Lower lobe of right lung (tissue), 2 donors: ENCODE results near the gene RGS13. TPM values are rescaled to one million over a fixed set of nuclear protein-coding genes. Genes with fewer than 3 reads are reported as not detected.

Experiments used
- ATAC-seq, 2 donors: fragments of 200-7000 bp; cut with Tn5 transposase; one replicate each; pipeline ENCODE4 v1.9.1; 2020 to 2022; ENCODE audit warnings: mild to moderate bottlenecking in 2 of 2, moderate library complexity in 2 of 2
- DNase-seq: peaks from one replicate; pipeline ENCODE4 v3.0.0-alpha.2; 2020
- H3K27ac ChIP-seq: fragments of 200-600 bp; one replicate; pipeline ENCODE4 v1.8.0; 2022
- H3K27me3 ChIP-seq: fragments of 200-600 bp; one replicate; pipeline ENCODE4 v1.8.0; 2022; ENCODE audit warnings: low read depth
- H3K36me3 ChIP-seq: fragments of 200-600 bp; one replicate; pipeline ENCODE4 v1.8.0; 2022; ENCODE audit warnings: mild to moderate bottlenecking
- H3K4me1 ChIP-seq: fragments of 200-600 bp; one replicate; pipeline ENCODE4 v1.8.0; 2022
- H3K4me3 ChIP-seq: fragments of 200-600 bp; one replicate; pipeline ENCODE4 v1.8.0; 2022; ENCODE audit warnings: mild to moderate bottlenecking
- H3K9me3 ChIP-seq: fragments of 200-600 bp; one replicate; pipeline ENCODE4 v1.8.0; 2022
- intact Hi-C: fragments of 100-400 bp; cut with DNase I; formaldehyde crosslinking; loops from one replicate; pipeline ENCODE4 v1.11.0; 2022
- total RNA-seq: library from RNA; stranded (reverse); fragmentation: NEBNext Ultra II Directional; extraction: Animal tissue kit (Norgen Biotek cat#: 25700); gene quantifications from one replicate; pipeline ENCODE4 v1.2.1, GENCODE V29; 2021
- TF ChIP-seq, protein P1 (sequence below): fragments of 200-600 bp; IDR thresholded peaks from one replicate; pipeline ENCODE4 v1.8.0; 2022; ENCODE audit warnings: antibody characterized with exemption, mild to moderate bottlenecking
- donor health status: DM: no; HTN: yes; CAD: no; lungs with severe emphysema.

RGS13 gene
- total RNA-seq, 1 donor from 2014 or later, result 5.0 TPM

DNA sequence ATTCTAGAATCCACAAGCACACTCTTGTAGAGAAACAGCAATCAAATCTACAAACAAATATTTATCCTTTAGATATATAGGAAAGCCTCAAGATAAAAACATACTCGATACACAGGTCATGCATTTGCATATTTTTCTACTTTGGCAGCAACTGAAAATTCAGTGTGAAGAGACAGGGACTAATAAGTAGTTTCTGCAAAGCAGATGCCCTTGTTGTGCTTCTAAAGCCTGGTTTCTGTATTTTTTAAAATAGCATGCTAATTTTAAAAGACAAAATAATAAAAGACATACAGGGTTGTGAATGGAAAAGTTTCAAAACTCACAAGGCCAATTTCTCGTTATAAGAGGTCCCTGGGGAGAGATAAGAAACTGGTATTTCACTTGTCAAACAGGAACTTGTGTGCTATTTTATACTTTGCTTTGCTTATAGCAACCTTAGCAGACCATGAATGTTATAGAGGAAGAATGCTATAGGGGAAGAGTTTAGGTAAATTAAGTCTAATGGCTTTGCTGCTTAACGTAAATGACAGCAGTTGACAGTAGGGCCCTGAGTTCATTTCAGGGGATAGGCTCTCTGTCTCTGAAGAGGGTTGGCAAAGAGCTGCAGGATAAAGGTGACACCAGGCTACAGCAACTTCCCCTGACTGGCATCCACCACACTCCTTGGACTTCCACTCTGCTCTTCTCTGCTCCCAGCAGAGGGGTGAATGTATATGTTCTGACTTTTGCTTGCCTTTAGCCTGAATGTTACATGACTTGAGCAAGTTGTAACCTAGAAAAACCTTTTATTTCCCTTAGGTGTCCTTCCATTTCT, 9.4 kb upstream of the RGS13 start:
- no peaks in the 10 kb centered on the region for H3K36me3 ChIP-seq
- no peaks in the 10 kb centered on the region for H3K4me1 ChIP-seq
- H3K27ac ChIP-seq, result no peak overlapping the region
- TF ChIP-seq, protein P1, sequence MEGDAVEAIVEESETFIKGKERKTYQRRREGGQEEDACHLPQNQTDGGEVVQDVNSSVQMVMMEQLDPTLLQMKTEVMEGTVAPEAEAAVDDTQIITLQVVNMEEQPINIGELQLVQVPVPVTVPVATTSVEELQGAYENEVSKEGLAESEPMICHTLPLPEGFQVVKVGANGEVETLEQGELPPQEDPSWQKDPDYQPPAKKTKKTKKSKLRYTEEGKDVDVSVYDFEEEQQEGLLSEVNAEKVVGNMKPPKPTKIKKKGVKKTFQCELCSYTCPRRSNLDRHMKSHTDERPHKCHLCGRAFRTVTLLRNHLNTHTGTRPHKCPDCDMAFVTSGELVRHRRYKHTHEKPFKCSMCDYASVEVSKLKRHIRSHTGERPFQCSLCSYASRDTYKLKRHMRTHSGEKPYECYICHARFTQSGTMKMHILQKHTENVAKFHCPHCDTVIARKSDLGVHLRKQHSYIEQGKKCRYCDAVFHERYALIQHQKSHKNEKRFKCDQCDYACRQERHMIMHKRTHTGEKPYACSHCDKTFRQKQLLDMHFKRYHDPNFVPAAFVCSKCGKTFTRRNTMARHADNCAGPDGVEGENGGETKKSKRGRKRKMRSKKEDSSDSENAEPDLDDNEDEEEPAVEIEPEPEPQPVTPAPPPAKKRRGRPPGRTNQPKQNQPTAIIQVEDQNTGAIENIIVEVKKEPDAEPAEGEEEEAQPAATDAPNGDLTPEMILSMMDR, result no peak
- H3K27me3 ChIP-seq, result no peaks in the 10 kb centered on the region
- ATAC-seq, result no peak
- no peak for DNase-seq
- H3K4me3 ChIP-seq, result no peak overlapping the region
- no peaks in the 10 kb centered on the region for H3K9me3 ChIP-seq
- intact Hi-C loops, result no loop called here

DNA sequence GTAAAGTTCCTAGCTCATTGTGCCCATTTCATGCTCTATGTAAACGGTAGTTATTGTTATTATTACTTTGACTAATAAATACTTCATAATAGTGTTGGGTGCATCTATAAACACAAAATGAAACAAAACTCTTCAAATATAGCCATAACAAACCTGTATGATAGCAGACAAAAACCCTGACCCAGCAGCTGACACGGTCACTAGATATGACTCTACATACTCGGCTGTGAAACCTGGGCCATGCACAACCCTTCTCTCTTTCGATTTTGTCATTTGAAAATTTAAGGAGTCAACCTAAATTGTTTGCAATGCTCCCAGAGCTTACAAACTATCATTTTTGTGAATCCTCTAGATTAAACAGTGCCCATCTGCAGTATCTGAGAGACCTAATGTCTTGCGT, 8.0 kb upstream of the RGS13 start:
- H3K27me3 ChIP-seq, result no peaks in the 10 kb centered on the region
- H3K27ac ChIP-seq, result no peak overlapping the region
- DNase-seq, result no peak
- intact Hi-C loops, result no loop called here
- H3K4me3 ChIP-seq, result no peak overlapping the region
- TF ChIP-seq, protein P1, result no peak
- H3K36me3 ChIP-seq, result no peaks in the 10 kb centered on the region
- ATAC-seq, result no peak
- no peaks in the 10 kb centered on the region for H3K9me3 ChIP-seq
- H3K4me1 ChIP-seq, result no peaks in the 10 kb centered on the region

DNA sequence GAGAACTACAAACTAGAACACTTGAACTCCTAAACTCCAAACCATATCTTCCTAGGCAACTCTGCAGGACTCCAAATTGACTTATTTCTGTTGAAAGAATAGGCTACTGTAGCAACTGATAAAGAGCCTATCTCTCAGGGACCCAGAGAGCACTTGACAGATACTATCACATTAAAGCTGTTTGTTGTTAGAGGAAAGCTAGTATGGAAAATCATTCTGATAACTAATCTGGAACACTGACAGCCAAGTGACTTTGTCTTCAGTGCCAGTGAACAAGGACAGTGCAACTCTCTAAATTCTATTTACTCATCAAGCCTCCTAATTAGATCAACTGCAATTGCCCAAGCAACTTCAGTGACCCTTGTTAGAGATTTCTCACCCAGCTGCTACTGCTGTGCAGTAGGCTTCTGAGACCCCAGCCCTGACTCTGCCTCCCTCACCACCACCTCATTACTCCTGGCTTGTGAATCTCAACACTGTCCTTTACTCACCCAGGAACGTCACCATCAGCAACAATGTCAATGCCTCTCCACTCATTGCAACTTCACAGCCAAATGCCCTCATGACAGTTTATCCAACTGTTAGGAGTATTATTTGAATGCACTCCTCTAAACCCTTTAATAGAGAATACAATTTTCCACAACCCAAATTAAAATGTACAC, 7.4 kb upstream of the RGS13 start:
- Histone ChIP-seq H3K4me3 (no peak overlapping the region), H3K36me3 (no peaks in the 10 kb centered on the region), H3K9me3 (no peaks in the 10 kb centered on the region), H3K4me1 (no peaks in the 10 kb centered on the region), H3K27me3 (no peaks in the 10 kb centered on the region), H3K27ac (no peak overlapping the region)
- TF ChIP-seq, protein P1, result no peak
- intact Hi-C loops, result no loop called here
- no peak for ATAC-seq
- no peak for DNase-seq

DNA sequence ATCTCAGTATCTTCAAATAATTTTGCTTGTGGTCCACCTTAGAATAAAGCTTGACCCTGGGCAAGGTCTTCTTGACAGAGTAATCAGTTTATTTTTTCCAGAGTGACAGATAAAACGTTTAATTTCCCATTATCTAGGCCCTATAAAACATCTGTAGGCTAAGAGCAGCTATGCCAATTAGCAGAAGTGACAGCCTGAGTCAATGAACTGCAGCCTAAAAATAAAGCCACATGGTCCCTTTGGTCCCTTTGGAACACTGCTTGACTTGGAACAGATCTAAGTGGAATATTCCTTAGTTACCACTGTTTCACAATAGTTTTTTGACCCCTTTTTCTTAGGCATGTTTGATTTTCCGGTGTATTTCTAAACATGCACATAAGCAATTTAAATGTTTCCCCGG, 6.3 kb upstream of the RGS13 start:
- Histone ChIP-seq H3K4me3 (no peak overlapping the region), H3K9me3 (no peaks in the 10 kb centered on the region), H3K36me3 (no peaks in the 10 kb centered on the region), H3K27me3 (no peaks in the 10 kb centered on the region), H3K27ac (no peak overlapping the region), H3K4me1 (no peaks in the 10 kb centered on the region)
- intact Hi-C loops, result no loop called here
- DNase-seq (no peak), ATAC-seq (no peak)
- TF ChIP-seq, protein P1, result no peak

DNA sequence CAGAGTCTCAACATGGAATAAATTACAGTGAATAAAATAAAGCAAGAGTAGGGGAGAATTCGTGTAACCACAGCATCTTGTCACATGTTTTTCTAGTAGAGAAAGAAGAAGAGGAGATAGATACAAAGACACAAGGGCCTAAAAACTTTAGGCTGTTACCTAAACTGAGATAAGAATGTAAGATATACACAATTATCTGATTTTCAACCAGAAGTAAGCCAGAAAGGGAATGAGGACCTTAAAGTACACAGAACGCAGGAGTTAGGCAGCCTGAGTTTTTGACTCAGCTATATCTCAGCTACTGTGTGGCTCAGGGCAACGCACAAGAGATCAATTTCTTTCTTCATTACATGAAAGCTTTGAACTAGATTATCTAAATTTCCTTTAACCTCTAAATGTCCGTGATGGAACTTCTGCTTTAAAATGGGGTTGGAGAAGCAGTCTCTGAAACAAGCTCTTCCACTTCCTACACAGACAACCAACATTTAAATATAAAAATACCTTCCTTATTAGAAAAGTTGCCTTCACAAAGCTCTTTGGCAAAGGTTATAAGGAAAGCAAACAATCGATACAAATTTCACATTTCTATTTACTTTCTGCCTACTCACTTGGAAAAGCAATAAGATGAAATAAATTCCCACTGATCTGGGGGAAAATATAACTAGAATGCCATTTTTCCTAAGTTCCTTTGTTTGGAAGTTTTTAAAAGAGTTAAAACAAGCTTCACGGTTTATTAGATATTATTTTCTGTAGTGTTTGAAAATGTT, 5.2 kb upstream of the RGS13 start:
- TF ChIP-seq, protein P1, result no peak

More for the DNA sequence above, 5.2 kb upstream of the RGS13 start:
- intact Hi-C loops, result no loop called here
- Histone ChIP-seq H3K9me3 (no peaks in the 10 kb centered on the region), H3K27ac (no peak overlapping the region), H3K27me3 (no peaks in the 10 kb centered on the region), H3K36me3 (no peaks in the 10 kb centered on the region), H3K4me1 (no peaks in the 10 kb centered on the region), H3K4me3 (no peak overlapping the region)
- ATAC-seq (no peak), DNase-seq (no peak)
